Upper lobe of left lung (tissue), 4 donors: ENCODE measurements around the gene PPIA.
A peak's percentile ranks its signal among the peaks of the same experiment; 100 is the strongest.

Experiments used
- POLR2A ChIP-seq, 4 donors: fragments of 450-650 bp; IDR thresholded peaks; one replicate each; pipeline ENCODE4 v1.5.1; 2016 to 2017; ENCODE audit warnings: antibody characterized with exemption in 4 of 4, mild to moderate bottlenecking in 2 of 4
- TF ChIP-seq, protein P1 (sequence below), 6 experiments: fragments of 450-650 bp in 4 of 6; fragments of 200-600 bp in 2 of 6; sonication (generic) in 2 of 6; IDR thresholded peaks; one replicate each; pipeline ENCODE4 v1.5.1; 2016 to 2019; ENCODE audit warnings: antibody characterized with exemption in 6 of 6

DNA sequence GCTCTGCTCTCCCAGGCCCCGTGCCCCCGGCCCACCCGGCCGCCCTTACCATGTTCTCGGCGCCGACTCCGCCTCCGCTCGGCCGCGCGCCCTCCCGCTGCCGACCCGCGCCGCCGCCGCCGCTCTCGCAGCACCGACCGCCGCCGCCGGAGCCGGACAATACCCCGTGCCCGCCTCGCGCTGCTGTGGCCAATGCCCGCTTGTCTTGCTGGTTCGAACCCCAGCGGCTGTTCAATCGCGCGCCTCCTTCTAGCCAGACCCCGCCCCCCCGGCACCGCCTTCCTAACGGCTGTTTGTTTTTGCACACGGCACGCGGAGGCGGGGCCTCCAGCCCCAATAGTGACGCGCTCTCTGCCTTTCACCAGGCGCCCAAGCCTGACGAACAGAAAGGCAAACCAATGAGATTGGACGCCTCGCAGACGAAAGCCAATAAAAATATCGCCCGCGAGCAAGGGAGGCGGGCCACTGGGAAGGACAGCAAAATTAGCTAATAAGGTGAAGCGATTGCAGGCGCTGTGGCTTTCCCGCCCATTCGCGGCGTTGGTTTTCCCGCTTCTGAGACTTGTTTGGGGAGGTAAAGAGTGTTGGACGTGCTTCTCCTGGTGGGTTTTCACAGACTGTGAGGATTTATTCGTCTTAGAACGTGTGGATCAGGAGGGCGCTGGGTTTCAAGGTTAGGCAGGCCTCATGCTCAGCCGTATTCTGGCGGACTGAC is 51.6 kb downstream of the PPIA start, which contains the start of gene H2AZ2:
- TF ChIP-seq, protein P1, sequence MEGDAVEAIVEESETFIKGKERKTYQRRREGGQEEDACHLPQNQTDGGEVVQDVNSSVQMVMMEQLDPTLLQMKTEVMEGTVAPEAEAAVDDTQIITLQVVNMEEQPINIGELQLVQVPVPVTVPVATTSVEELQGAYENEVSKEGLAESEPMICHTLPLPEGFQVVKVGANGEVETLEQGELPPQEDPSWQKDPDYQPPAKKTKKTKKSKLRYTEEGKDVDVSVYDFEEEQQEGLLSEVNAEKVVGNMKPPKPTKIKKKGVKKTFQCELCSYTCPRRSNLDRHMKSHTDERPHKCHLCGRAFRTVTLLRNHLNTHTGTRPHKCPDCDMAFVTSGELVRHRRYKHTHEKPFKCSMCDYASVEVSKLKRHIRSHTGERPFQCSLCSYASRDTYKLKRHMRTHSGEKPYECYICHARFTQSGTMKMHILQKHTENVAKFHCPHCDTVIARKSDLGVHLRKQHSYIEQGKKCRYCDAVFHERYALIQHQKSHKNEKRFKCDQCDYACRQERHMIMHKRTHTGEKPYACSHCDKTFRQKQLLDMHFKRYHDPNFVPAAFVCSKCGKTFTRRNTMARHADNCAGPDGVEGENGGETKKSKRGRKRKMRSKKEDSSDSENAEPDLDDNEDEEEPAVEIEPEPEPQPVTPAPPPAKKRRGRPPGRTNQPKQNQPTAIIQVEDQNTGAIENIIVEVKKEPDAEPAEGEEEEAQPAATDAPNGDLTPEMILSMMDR (IDR thresholded peaks at IDR 0.05): peak in 3 of 6 experiments; percentile 17 to 73 (median 64)
- peak in 3 of 4 donors; percentile 90 to 95 (median 95) for TF ChIP-seq POLR2A (IDR thresholded peaks at IDR 0.05)
